MM.1S (cell line): ENCODE data around the gene CORO1C.
"Not testable (repeated sequence)": the region's sequence is repeated elsewhere in the genome, so short reads cannot be mapped to it uniquely, and the experiment has no call there.

Experiments used
- DNase-seq: peaks from one replicate; pipeline ENCODE4 v3.0.0-alpha.2; 2015
- H2AFZ ChIP-seq: fragments of 300-600 bp; sonication (generic); 2 replicates; pipeline ENCODE4 v1.6.0; 2016; ENCODE audit warnings: antibody characterized with exemption, low read length
- H3F3A ChIP-seq: fragments of 300-600 bp; sonication (generic); 2 replicates; pipeline ENCODE4 v1.6.1; 2016; ENCODE audit warnings: mild to moderate bottlenecking, antibody characterized with exemption, low read length, moderate library complexity, mixed read lengths; ENCODE audit not compliant: insufficient read depth
- H3K27ac ChIP-seq: fragments of 300-600 bp; sonication (generic); 2 replicates; pipeline ENCODE4 v1.5.1; 2016; ENCODE audit warnings: mild to moderate bottlenecking, low read length
- H3K27me3 ChIP-seq: fragments of 300-600 bp; sonication (generic); replicated peaks from 2 replicates; pipeline ENCODE4 v1.6.0; 2016; ENCODE audit warnings: low read length; ENCODE audit not compliant: insufficient read depth
- H3K36me3 ChIP-seq: fragments of 300-600 bp; sonication (generic); replicated peaks from 2 replicates; pipeline ENCODE4 v1.6.1; 2016; ENCODE audit warnings: mild to moderate bottlenecking, low read length, mixed read lengths; ENCODE audit not compliant: insufficient read depth
- H3K4me1 ChIP-seq: fragments of 300-600 bp; sonication (generic); 2 replicates; pipeline ENCODE4 v1.6.1; 2016; ENCODE audit warnings: low read length, mixed read lengths
- H3K4me2 ChIP-seq: fragments of 300-600 bp; sonication (generic); 2 replicates; pipeline ENCODE4 v1.6.0; 2016; ENCODE audit warnings: low read depth, low read length
- H3K4me3 ChIP-seq: fragments of 300-600 bp; sonication (generic); 2 replicates; pipeline ENCODE4 v1.5.1; 2016; ENCODE audit warnings: low read length, mixed read lengths
- H3K79me2 ChIP-seq: fragments of 300-600 bp; sonication (generic); 2 replicates; pipeline ENCODE4 v1.6.1; 2016; ENCODE audit warnings: mixed run types, low read length, mixed read lengths
- H3K9ac ChIP-seq: fragments of 300-600 bp; sonication (generic); 2 replicates; pipeline ENCODE4 v1.6.1; 2016; ENCODE audit warnings: low read length, mixed read lengths
- H3K9me2 ChIP-seq: fragments of 300-600 bp; sonication (generic); replicated peaks from 2 replicates; pipeline ENCODE4 v1.6.1; 2016; ENCODE audit warnings: mild to moderate bottlenecking, low read length, mixed read lengths; ENCODE audit not compliant: insufficient read depth
- H3K9me3 ChIP-seq: fragments of 300-600 bp; sonication (generic); replicated peaks from 2 replicates; pipeline ENCODE4 v1.6.1; 2016; ENCODE audit warnings: mild to moderate bottlenecking, low read length, mixed read lengths; ENCODE audit not compliant: insufficient read depth
- H4K20me1 ChIP-seq: fragments of 300-600 bp; sonication (generic); 2 replicates; pipeline ENCODE4 v1.6.1; 2016; ENCODE audit warnings: mild to moderate bottlenecking, low read length, moderate library complexity, mixed read lengths; ENCODE audit not compliant: insufficient read depth
- EZH2 ChIP-seq: fragments of 300-600 bp; sonication (generic); optimal IDR thresholded peaks from 2 replicates; pipeline ENCODE3; 2017; ENCODE audit warnings: low read depth, mild to moderate bottlenecking, antibody characterized with exemption, low read length, mixed read lengths
- EZH2phosphoT487 ChIP-seq: fragments of 300-600 bp; sonication (generic); IDR thresholded peaks from 2 replicates; pipeline ENCODE4 v1.6.1; 2018; ENCODE audit warnings: antibody characterized with exemption, low read length
- TF ChIP-seq, protein P1 (sequence below): fragments of 300-600 bp; sonication (generic); IDR thresholded peaks from 2 replicates; pipeline ENCODE4 v1.5.1; 2016; ENCODE audit warnings: antibody characterized with exemption, low read length, mixed read lengths

CORO1C gene

DNA sequence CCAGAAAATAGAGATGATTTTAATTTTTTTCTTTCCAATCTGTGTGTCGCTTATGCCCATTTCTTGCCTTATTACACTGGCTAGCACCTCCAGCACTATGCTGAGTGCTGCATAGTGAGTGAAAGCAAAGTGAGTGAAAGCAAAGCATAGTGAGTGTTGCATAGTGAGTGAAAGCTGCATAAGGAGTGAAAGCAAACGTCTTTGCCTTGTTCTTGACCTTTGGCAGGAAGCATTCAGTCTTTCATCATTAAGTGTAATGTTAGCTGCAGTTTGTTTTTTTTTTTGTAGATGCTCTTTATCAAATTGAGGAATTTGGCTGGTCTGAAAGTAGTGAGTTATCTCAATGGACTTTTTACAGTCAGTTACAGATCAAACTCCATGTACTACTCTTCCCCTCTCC is 6.9 kb upstream of the CORO1C start:
- H3K4me2 ChIP-seq = no peak overlapping the region
- H2AFZ ChIP-seq = no peak overlapping the region
- TF ChIP-seq, protein P1, sequence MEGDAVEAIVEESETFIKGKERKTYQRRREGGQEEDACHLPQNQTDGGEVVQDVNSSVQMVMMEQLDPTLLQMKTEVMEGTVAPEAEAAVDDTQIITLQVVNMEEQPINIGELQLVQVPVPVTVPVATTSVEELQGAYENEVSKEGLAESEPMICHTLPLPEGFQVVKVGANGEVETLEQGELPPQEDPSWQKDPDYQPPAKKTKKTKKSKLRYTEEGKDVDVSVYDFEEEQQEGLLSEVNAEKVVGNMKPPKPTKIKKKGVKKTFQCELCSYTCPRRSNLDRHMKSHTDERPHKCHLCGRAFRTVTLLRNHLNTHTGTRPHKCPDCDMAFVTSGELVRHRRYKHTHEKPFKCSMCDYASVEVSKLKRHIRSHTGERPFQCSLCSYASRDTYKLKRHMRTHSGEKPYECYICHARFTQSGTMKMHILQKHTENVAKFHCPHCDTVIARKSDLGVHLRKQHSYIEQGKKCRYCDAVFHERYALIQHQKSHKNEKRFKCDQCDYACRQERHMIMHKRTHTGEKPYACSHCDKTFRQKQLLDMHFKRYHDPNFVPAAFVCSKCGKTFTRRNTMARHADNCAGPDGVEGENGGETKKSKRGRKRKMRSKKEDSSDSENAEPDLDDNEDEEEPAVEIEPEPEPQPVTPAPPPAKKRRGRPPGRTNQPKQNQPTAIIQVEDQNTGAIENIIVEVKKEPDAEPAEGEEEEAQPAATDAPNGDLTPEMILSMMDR = no peak
- TF ChIP-seq EZH2phosphoT487 (no peak), EZH2 (no peak)
- H3K27me3 ChIP-seq = no peaks in the 10 kb centered on the region
- no peak overlapping the region for H3K9ac ChIP-seq
- no peak for DNase-seq
- 0 out of 2 replicates have a peak, but pooled peaks cover 3% of the 10 kb centered on the region for H3K4me1 ChIP-seq
- H3K27ac ChIP-seq = no peak overlapping the region
- H3K79me2 ChIP-seq = no peaks in the 10 kb centered on the region
- H4K20me1 ChIP-seq = no peaks in the 10 kb centered on the region
- no peak overlapping the region for H3K4me3 ChIP-seq
- no peaks in the 10 kb centered on the region for H3F3A ChIP-seq
- H3K9me3 ChIP-seq = no peaks in the 10 kb centered on the region
- H3K9me2 ChIP-seq = no peaks in the 10 kb centered on the region
- H3K36me3 ChIP-seq = no peaks in the 10 kb centered on the region

DNA sequence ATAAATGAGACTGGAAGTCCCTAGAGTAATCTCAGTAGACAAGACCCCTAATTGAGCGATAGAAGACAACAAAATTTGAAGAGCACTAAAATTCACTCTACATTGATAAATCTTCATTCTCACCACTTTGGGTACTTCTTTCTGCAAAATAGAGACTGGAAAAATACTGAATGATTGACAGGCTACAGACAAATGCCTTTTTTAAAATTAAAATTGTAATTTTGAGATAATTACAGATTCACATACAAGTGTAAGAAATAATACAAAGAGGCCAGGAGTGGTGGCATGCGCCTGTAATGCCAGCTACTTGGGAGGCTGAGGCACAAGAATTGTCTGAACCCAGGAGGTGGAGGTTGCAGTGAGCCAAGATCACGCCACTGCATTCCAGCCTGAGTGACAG is 4.5 kb upstream of the CORO1C start:
- no peak overlapping the region for H3K9ac ChIP-seq
- H3K4me3 ChIP-seq = no peak overlapping the region
- no peaks in the 10 kb centered on the region for H3K9me3 ChIP-seq
- no peak overlapping the region for H2AFZ ChIP-seq
- peaks cover 8% of the 10 kb centered on the region; the same call in 1 of the 2 replicates for H3F3A ChIP-seq
- no peak overlapping the region for H3K4me2 ChIP-seq
- no peaks in the 10 kb centered on the region for H3K9me2 ChIP-seq
- H4K20me1 ChIP-seq = no peaks in the 10 kb centered on the region
- H3K27me3 ChIP-seq = no peaks in the 10 kb centered on the region
- H3K79me2 ChIP-seq = peaks cover 4% of the 10 kb centered on the region
- H3K4me1 ChIP-seq = peaks cover 10% of the 10 kb centered on the region
- H3K27ac ChIP-seq = no peak overlapping the region
- TF ChIP-seq EZH2 (no peak), EZH2phosphoT487 (no peak)
- TF ChIP-seq, protein P1 = no peak
- H3K36me3 ChIP-seq = no peaks in the 10 kb centered on the region
- DNase-seq = no peak

DNA sequence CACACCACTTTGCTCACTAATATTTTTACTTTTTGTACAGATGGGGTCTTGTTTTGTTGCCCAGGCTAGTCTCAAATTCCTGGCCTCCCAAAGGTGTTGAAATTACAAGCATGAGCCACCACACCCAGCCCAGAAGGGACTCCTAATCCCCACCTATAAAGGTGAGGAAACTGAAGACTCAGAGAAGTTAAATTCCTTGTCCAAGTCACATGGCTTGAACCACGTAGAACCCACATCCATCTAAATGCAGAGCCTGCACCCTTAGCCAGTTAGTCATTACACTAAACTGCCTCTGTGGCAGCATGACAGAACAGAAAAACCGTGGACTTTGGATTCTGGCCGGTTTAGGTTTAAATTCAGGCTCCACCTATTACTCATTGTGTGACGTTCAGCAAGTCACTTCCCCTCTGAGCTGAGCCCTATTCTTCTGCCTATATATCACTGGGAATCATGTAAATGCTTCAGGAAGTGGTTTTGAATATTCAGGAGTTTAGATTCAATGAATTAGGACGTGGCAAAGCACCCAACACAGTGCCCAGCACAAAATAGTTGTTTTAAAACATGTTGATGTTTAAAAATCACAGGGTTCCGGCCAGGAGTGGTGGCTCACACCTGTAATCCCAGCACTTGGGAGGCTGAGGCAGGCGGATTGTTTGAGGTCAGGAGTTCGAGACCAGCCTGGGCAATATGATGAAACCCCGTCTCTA is 3.0 kb upstream of the CORO1C start:
- peaks cover 19% of the 10 kb centered on the region for H3K79me2 ChIP-seq
- H3F3A ChIP-seq = peaks cover 21% of the 10 kb centered on the region
- H3K27me3 ChIP-seq = no peaks in the 10 kb centered on the region
- peaks cover 13% of the 10 kb centered on the region for H3K4me1 ChIP-seq
- H3K4me2 ChIP-seq = no peak overlapping the region
- H3K4me3 ChIP-seq = no peak overlapping the region
- H3K9ac ChIP-seq = no peak overlapping the region
- no peaks in the 10 kb centered on the region for H4K20me1 ChIP-seq
- H3K9me3 ChIP-seq = no peaks in the 10 kb centered on the region
- DNase-seq = no peak
- H3K27ac ChIP-seq = no peak overlapping the region
- TF ChIP-seq EZH2 = no peak
- TF ChIP-seq, protein P1 = no peak
- no peak for TF ChIP-seq EZH2phosphoT487
- H3K9me2 ChIP-seq = no peaks in the 10 kb centered on the region
- H2AFZ ChIP-seq = no peak overlapping the region
- H3K36me3 ChIP-seq = no peaks in the 10 kb centered on the region

DNA sequence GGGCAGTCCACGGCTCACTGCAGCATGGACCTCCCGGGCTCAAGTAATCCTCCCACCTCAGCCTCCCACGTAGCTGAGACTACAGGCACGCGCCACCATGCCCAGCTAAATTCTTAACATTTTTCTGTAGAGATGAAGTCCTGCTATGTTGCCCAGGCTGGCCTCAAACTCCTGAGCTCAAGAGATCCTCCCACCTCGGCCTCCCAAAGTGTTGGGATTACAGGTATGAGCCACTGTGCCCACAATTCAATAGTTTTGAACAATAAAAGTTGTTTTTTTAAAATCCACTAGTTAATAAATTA is 1.9 kb upstream of the CORO1C start:
- Histone ChIP-seq H3K4me1 (peaks cover 25% of the 10 kb centered on the region), H3F3A (peaks cover 21% of the 10 kb centered on the region), H3K79me2 (peaks cover 31% of the 10 kb centered on the region)
- H4K20me1 ChIP-seq, H3K27me3 ChIP-seq, H3K4me3 ChIP-seq, DNase-seq, H2AFZ ChIP-seq, H3K27ac ChIP-seq, H3K9me2 ChIP-seq, H3K9me3 ChIP-seq, H3K4me2 ChIP-seq, H3K9ac ChIP-seq, H3K36me3 ChIP-seq: not testable (repeated sequence)
